Keratinocyte (primary cell): Measurements from ENCODE around the gene FKBP1A. TPM values are rescaled to one million over a fixed set of nuclear protein-coding genes. Genes with fewer than 3 reads are reported as not detected.

Experiments used
- DNase-seq: peaks from one replicate; pipeline ENCODE4 v3.0.0-alpha.2; 2011; ENCODE audit warnings: low read depth, missing footprints, low spot score
- FAIRE-seq: peaks from 2 replicates; lab custom pipeline; 2011; peaks lifted over from hg19 to GRCh38; lab: Jason Lieb, UNC
- H2AFZ ChIP-seq: 2 replicates; pipeline ENCODE4 v1.6.0; 2012; ENCODE audit warnings: low read length, control low read depth, inconsistent platforms; ENCODE audit not compliant: control insufficient read depth
- H3K27ac ChIP-seq: 2 replicates; pipeline ENCODE4 v1.5.1; 2011; ENCODE audit warnings: low read length; ENCODE audit not compliant: control insufficient read depth, insufficient read depth
- H3K27me3 ChIP-seq: 3 replicates; pipeline ENCODE4 v1.6.0; 2011; ENCODE audit warnings: low read length; ENCODE audit not compliant: control insufficient read depth, insufficient read depth; ENCODE audit errors: extremely low read depth
- H3K36me3 ChIP-seq, 2 experiments: 2 replicates in 1 of 2; 3 replicates in 1 of 2; pipeline ENCODE4 v1.5.1; 2011; ENCODE audit warnings: low read length in 2 of 2, mild to moderate bottlenecking in 1 of 2; ENCODE audit not compliant: control insufficient read depth in 2 of 2, insufficient read depth in 2 of 2; ENCODE audit errors: extremely low read depth in 1 of 2
- H3K4me1 ChIP-seq: 3 replicates; pipeline ENCODE4 v1.5.1; 2011; ENCODE audit warnings: low read length; ENCODE audit not compliant: control insufficient read depth, insufficient read depth; ENCODE audit errors: extremely low read depth
- H3K4me2 ChIP-seq: 3 replicates; pipeline ENCODE4 v1.6.0; 2011; ENCODE audit warnings: low read depth, low read length; ENCODE audit not compliant: control insufficient read depth, insufficient read depth; ENCODE audit errors: extremely low read depth
- H3K4me3 ChIP-seq, 3 experiments: fragments of 200-600 bp in 1 of 3; sonication (generic) in 1 of 3; 2 replicates in 2 of 3; 3 replicates in 1 of 3; pipeline ENCODE4 v1.5.1; 2011 to 2016; ENCODE audit warnings: low read length in 3 of 3, mild to moderate bottlenecking in 3 of 3, control low read depth in 2 of 3, inconsistent platforms in 1 of 3, low read depth in 1 of 3, mixed read lengths in 1 of 3, mixed run types in 1 of 3, moderate library complexity in 1 of 3; ENCODE audit not compliant: control insufficient read depth in 2 of 3, insufficient read depth in 2 of 3; ENCODE audit errors: extremely low read depth in 1 of 3
- H3K79me2 ChIP-seq: 2 replicates; pipeline ENCODE4 v1.6.0; 2012; ENCODE audit warnings: low read length; ENCODE audit not compliant: control insufficient read depth, insufficient read depth
- H3K9ac ChIP-seq: 3 replicates; pipeline ENCODE4 v1.6.0; 2011; ENCODE audit warnings: low read length; ENCODE audit not compliant: control insufficient read depth, insufficient read depth; ENCODE audit errors: extremely low read depth
- H3K9me1 ChIP-seq: 3 replicates; pipeline ENCODE4 v1.6.0; 2011; ENCODE audit warnings: low read length; ENCODE audit not compliant: control insufficient read depth, insufficient read depth; ENCODE audit errors: extremely low read depth
- H3K9me3 ChIP-seq: 2 replicates; pipeline ENCODE4 v1.5.1; 2012; ENCODE audit warnings: low read depth, low read length; ENCODE audit not compliant: control insufficient read depth
- H4K20me1 ChIP-seq: 3 replicates; pipeline ENCODE4 v1.6.0; 2011; ENCODE audit warnings: low read length; ENCODE audit not compliant: control insufficient read depth, insufficient read depth; ENCODE audit errors: extremely low read depth
- CTCF ChIP-seq, 3 experiments: IDR thresholded peaks in 1 of 3; conservative IDR thresholded peaks in 1 of 3; optimal IDR thresholded peaks in 1 of 3; 2 replicates in 2 of 3; 3 replicates in 1 of 3; pipeline versions ENCODE3 to v1.5.1; 2011; ENCODE audit warnings: low read length in 3 of 3, mild to moderate bottlenecking in 3 of 3, moderate library complexity in 2 of 3, control low read depth in 1 of 3, inconsistent platforms in 1 of 3; ENCODE audit not compliant: insufficient read depth in 2 of 3; ENCODE audit errors: extremely low read depth in 1 of 3
- EZH2 ChIP-seq: IDR thresholded peaks from one replicate; pipeline ENCODE4 v1.6.1; 2012; ENCODE audit warnings: inconsistent platforms, mild to moderate bottlenecking, low read length, moderate library complexity
- dilution Hi-C: fragments of 300-500 bp; cut with MboI; formaldehyde crosslinking; loops from one replicate; pipeline ENCODE4 v1.7.0; 2020; ENCODE audit warnings: low sequenced_read_pairs; ENCODE audit not compliant: extremely low pct_ligation_motif_present
- polyA plus RNA-seq, 5 experiments: library from polyadenylated mRNA; depleted of rRNA in 3 of 5; stranded (reverse) in 3 of 5; stranded (forward) in 1 of 5; unstranded in 1 of 5; fragments of >200 nt; gene quantifications; 1 replicate in 1 of 5; 2 replicates in 3 of 5; 3 replicates in 1 of 5; pipeline versions ENCODE4 v1.2.1 to v1.2.3, GENCODE V29; 2011 to 2012; ENCODE audit warnings: missing spikeins in 2 of 5, low read depth in 1 of 5, low replicate concordance in 1 of 5

FKBP1A gene
- polyA plus RNA-seq, 1 donor (not counting 4 experiments of a cell fraction or from before 2014, with no cell fraction given), result 1,010 TPM

- no peaks in the 10 kb centered on the region for H3K79me2 ChIP-seq
- H4K20me1 ChIP-seq, result no peaks in the 10 kb centered on the region
- peak overlapping the region in 1 of 3 experiments; percentile 32 for H3K4me3 ChIP-seq
- peak overlapping the region; percentile 61 for H3K4me2 ChIP-seq
- dilution Hi-C loops, result no loop called here
- H3K27me3 ChIP-seq, result no peaks in the 10 kb centered on the region
- peak overlapping the region; percentile 30 for H3K9ac ChIP-seq
- H2AFZ ChIP-seq, result no peak overlapping the region
- FAIRE-seq (peak; percentile 23), DNase-seq (no peak)
- H3K9me1 ChIP-seq, result no peaks in the 10 kb centered on the region
- TF ChIP-seq CTCF (optimal IDR thresholded peaks at IDR 0.05 in 1 of 3, IDR thresholded peaks at IDR 0.05 in 1 of 3, conservative IDR thresholded peaks at IDR 0.05 in 1 of 3; ENCODE audit: extremely low read depth in 1 of 3, insufficient read depth in 2 of 3, low read length in 3 of 3), result no peak
- TF ChIP-seq EZH2, result no peak
- H3K9me3 ChIP-seq, result peaks cover 6% of the 10 kb centered on the region
- peaks cover 38% of the 10 kb centered on the region for H3K4me1 ChIP-seq
- H3K27ac ChIP-seq, result peak overlapping the region; percentile 88
- no peaks in the 10 kb centered on the region for H3K36me3 ChIP-seq
Observed at GRCh38 chr20:1417790-1418189, 24.9 kb upstream of the FKBP1A start.

GRCh38 chr20:1417273-1417672 lies 24.4 kb upstream of the FKBP1A start:
- dilution Hi-C loops, result no loop called here
- Histone ChIP-seq H2AFZ (no peak overlapping the region), H3K27ac (peak overlapping the region; percentile 88), H3K36me3 (no peaks in the 10 kb centered on the region), H4K20me1 (no peaks in the 10 kb centered on the region), H3K4me3 (peak overlapping the region in 1 of 3 experiments; percentile 14), H3K4me1 (peaks cover 33% of the 10 kb centered on the region), H3K27me3 (no peaks in the 10 kb centered on the region), H3K79me2 (no peaks in the 10 kb centered on the region), H3K9ac (peak overlapping the region; percentile 49), H3K9me1 (no peaks in the 10 kb centered on the region), H3K9me3 (peaks cover 6% of the 10 kb centered on the region), H3K4me2 (peak overlapping the region; percentile 61)
- TF ChIP-seq EZH2 (no peak), CTCF (optimal IDR thresholded peaks at IDR 0.05 in 1 of 3, IDR thresholded peaks at IDR 0.05 in 1 of 3, conservative IDR thresholded peaks at IDR 0.05 in 1 of 3; ENCODE audit: extremely low read depth in 1 of 3, insufficient read depth in 2 of 3, low read length in 3 of 3) (no peak)
- FAIRE-seq, result peak; percentile 99
- DNase-seq, result peak; percentile 98
